ENCODE results near the gene GLIS1.

GRCh38 chr1:53731043-53731600, 7.8 kb downstream of the GLIS1 start:
- TF ChIP-seq CTCF (IDR thresholded peaks at IDR 0.05; ENCODE audit: low read depth, low read length, poor library complexity, severe bottlenecking) (no peak), EZH2phosphoT487 (IDR thresholded peaks at IDR 0.05; ENCODE audit: borderline replicate concordance, low read length) (no peak)

Measured in DOHH2 (cell line).